OCI-LY3 (cell line): ENCODE data around the gene ZNF618.

Source experiments
- H2AFZ ChIP-seq: fragments of 200-600, 300-600 bp; shearing (Covaris generic); 2 replicates; pipeline ENCODE4 v1.6.0; 2014; ENCODE audit warnings: antibody characterized with exemption, low read depth, low read length
- H3K27ac ChIP-seq: fragments of 200-600, 300-600 bp; sonication (generic); 2 replicates; pipeline ENCODE4 v1.5.1; 2014; ENCODE audit warnings: mild to moderate bottlenecking, low read length, moderate library complexity, mixed read lengths
- H3K27me3 ChIP-seq: fragments of 200-600, 300-600 bp; sonication (generic); 2 replicates; pipeline ENCODE4 v1.6.1; 2014; ENCODE audit warnings: low read depth, low read length, mixed read lengths
- H3K36me3 ChIP-seq: fragments of 200-600, 300-600 bp; sonication (generic); replicated peaks from 2 replicates; pipeline ENCODE3; 2014; ENCODE audit warnings: low read depth, low read length, mixed read lengths
- H3K4me1 ChIP-seq: fragments of 300-600, 200-600 bp; sonication (generic); 2 replicates; pipeline ENCODE4 v1.6.1; 2014; ENCODE audit warnings: low read length, mixed read lengths
- H3K4me2 ChIP-seq: fragments of 200-600, 300-600 bp; sonication (generic); 2 replicates; pipeline ENCODE4 v1.6.1; 2014; ENCODE audit warnings: low read length, mixed read lengths
- H3K4me3 ChIP-seq: fragments of 300-600, 200-600 bp; sonication (generic); 2 replicates; pipeline ENCODE4 v1.5.1; 2014; ENCODE audit warnings: antibody characterized with exemption, mild to moderate bottlenecking, low read length, moderate library complexity
- H3K79me2 ChIP-seq: fragments of 300-600, 200-600 bp; shearing (Covaris generic); 2 replicates; pipeline ENCODE4 v1.6.1; 2014; ENCODE audit warnings: mild to moderate bottlenecking, low read length, mixed read lengths
- H3K9ac ChIP-seq: fragments of 300-600, 200-600 bp; shearing (Covaris generic); 2 replicates; pipeline ENCODE4 v1.6.0; 2014; ENCODE audit warnings: mild to moderate bottlenecking, low read length, moderate library complexity
- H3K9me3 ChIP-seq: fragments of 200-600, 300-600 bp; shearing (Covaris generic); 2 replicates; pipeline ENCODE4 v1.6.1; 2014; ENCODE audit warnings: low read length, mixed read lengths; ENCODE audit not compliant: insufficient read depth
- H4K20me1 ChIP-seq: fragments of 200-600, 300-600 bp; sonication (generic); 2 replicates; pipeline ENCODE4 v1.6.1; 2016; ENCODE audit warnings: low read length, mixed read lengths; ENCODE audit not compliant: insufficient read depth
- CTCF ChIP-seq: fragments of 200-600, 300-600 bp; sonication (generic); IDR thresholded peaks from 2 replicates; pipeline ENCODE4 v1.5.1; 2014; ENCODE audit warnings: antibody characterized with exemption, low read length, low read depth
- EZH2phosphoT487 ChIP-seq: fragments of 200-600 bp; shearing (Covaris generic); IDR thresholded peaks from 2 replicates; pipeline ENCODE4 v1.6.1; 2018; ENCODE audit warnings: antibody characterized with exemption, mixed run types, low read depth

Gene ZNF618

GRCh38 chr9:114097613-114098020 lies 221.5 kb downstream of the ZNF618 start:
- peaks cover 26% of the 10 kb centered on the region for H3K4me1 ChIP-seq
- no peak overlapping the region for H3K4me2 ChIP-seq
- H3K27ac ChIP-seq = no peak overlapping the region
- no peaks in the 10 kb centered on the region for H3K9me3 ChIP-seq
- no peak overlapping the region for H2AFZ ChIP-seq
- H3K9ac ChIP-seq = no peak overlapping the region
- no peaks in the 10 kb centered on the region for H4K20me1 ChIP-seq
- no peaks in the 10 kb centered on the region for H3K79me2 ChIP-seq
- H3K27me3 ChIP-seq = no peaks in the 10 kb centered on the region
- TF ChIP-seq CTCF = no peak
- no peak for TF ChIP-seq EZH2phosphoT487
- H3K36me3 ChIP-seq = no peaks in the 10 kb centered on the region
- H3K4me3 ChIP-seq = no peak overlapping the region

GRCh38 chr9:114098021-114098935 lies 222.2 kb downstream of the ZNF618 start:
- no peak overlapping the region for H3K9ac ChIP-seq

GRCh38 chr9:114098936-114099668 lies 223.0 kb downstream of the ZNF618 start, which contains the start of gene KIF12:
Gene KIF12 (minus strand): TSS chr9:114099292. CDS start chr9:114099276, 16 bp downstream.
- H3K4me1 ChIP-seq = peaks cover 26% of the 10 kb centered on the region
- H3K27me3 ChIP-seq = peaks cover 1% of the 10 kb centered on the region; the same call in 1 of the 2 replicates
- H3K9me3 ChIP-seq = no peaks in the 10 kb centered on the region
- no peaks in the 10 kb centered on the region for H3K36me3 ChIP-seq
- H3K4me3 ChIP-seq = no peak within 1 kb of the TSS
- no peak within 1 kb of the TSS for H3K27ac ChIP-seq
- no peaks in the 10 kb centered on the region for H3K79me2 ChIP-seq
- no peak within 1 kb of the TSS for H3K4me2 ChIP-seq
- TF ChIP-seq CTCF (no peak), EZH2phosphoT487 (no peak)
- H3K9ac ChIP-seq = no peak within 1 kb of the TSS
- no peak within 1 kb of the TSS for H2AFZ ChIP-seq
- H4K20me1 ChIP-seq = no peaks in the 10 kb centered on the region

More at GRCh38 chr9:114098021-114098935, 222.2 kb downstream of the ZNF618 start:
- H3K27ac ChIP-seq = no peak overlapping the region
- TF ChIP-seq CTCF (no peak), EZH2phosphoT487 (no peak)
- no peaks in the 10 kb centered on the region for H4K20me1 ChIP-seq
- H3K9me3 ChIP-seq = no peaks in the 10 kb centered on the region
- peaks cover 26% of the 10 kb centered on the region for H3K4me1 ChIP-seq
- H3K27me3 ChIP-seq = no peaks in the 10 kb centered on the region; the same call in 1 of the 2 replicates
- H3K79me2 ChIP-seq = no peaks in the 10 kb centered on the region
- no peak overlapping the region for H3K4me3 ChIP-seq
- no peak overlapping the region for H3K4me2 ChIP-seq
- H2AFZ ChIP-seq = no peak overlapping the region
- no peaks in the 10 kb centered on the region for H3K36me3 ChIP-seq

GRCh38 chr9:114099669-114100270 lies 223.7 kb downstream of the ZNF618 start:
- Histone ChIP-seq H3K4me2 (no peak overlapping the region), H3K36me3 (no peaks in the 10 kb centered on the region), H3K27me3 (peaks cover 8% of the 10 kb centered on the region), H3K27ac (no peak overlapping the region), H3K9ac (no peak overlapping the region), H3K79me2 (no peaks in the 10 kb centered on the region), H2AFZ (no peak overlapping the region), H3K4me1 (peaks cover 26% of the 10 kb centered on the region), H3K4me3 (no peak overlapping the region), H4K20me1 (no peaks in the 10 kb centered on the region), H3K9me3 (no peaks in the 10 kb centered on the region)
- TF ChIP-seq CTCF = no peak
- TF ChIP-seq EZH2phosphoT487 = no peak
